Fibroblast of lung (primary cell): ENCODE data around the gene SRSF2. TPM values are rescaled to one million over a fixed set of nuclear protein-coding genes. Genes with fewer than 3 reads are reported as not detected.

Experiments
- DNase-seq, 2 donors: peaks; one replicate each; pipeline versions ENCODE4 v3.0.0 to v3.0.0-alpha.2; 2010; ENCODE audit warnings: low read depth in 2 of 2
- H2AFZ ChIP-seq: 2 replicates; pipeline ENCODE4 v1.5.1; 2012; ENCODE audit warnings: low read length, control low read depth, inconsistent platforms
- H3K27ac ChIP-seq: 2 replicates; pipeline ENCODE4 v1.5.1; 2011; ENCODE audit warnings: low read length, control low read depth; ENCODE audit not compliant: insufficient read depth
- H3K27me3 ChIP-seq: 2 replicates; pipeline ENCODE4 v1.5.1; 2011; ENCODE audit warnings: mild to moderate bottlenecking, low read length; ENCODE audit not compliant: control insufficient read depth, insufficient read depth
- H3K36me3 ChIP-seq: 2 replicates; pipeline ENCODE4 v1.5.1; 2011; ENCODE audit warnings: low read length; ENCODE audit not compliant: control insufficient read depth, insufficient read depth
- H3K4me1 ChIP-seq: 2 replicates; pipeline ENCODE4 v1.5.1; 2011; ENCODE audit warnings: low read length; ENCODE audit not compliant: control insufficient read depth, insufficient read depth; ENCODE audit errors: extremely low read depth
- H3K4me2 ChIP-seq: 2 replicates; pipeline ENCODE4 v1.5.1; 2011; ENCODE audit warnings: low read length, control low read depth; ENCODE audit not compliant: insufficient read depth; ENCODE audit errors: extremely low read depth
- H3K4me3 ChIP-seq, 4 experiments: fragments of 200-600 bp in 1 of 4; sonication (generic) in 1 of 4; replicated peaks in 1 of 4; 2 replicates each; pipeline ENCODE4 v1.5.1; 2011 to 2016; ENCODE audit warnings: low read length in 4 of 4, low read depth in 3 of 4, mild to moderate bottlenecking in 3 of 4, control low read depth in 2 of 4, inconsistent platforms in 1 of 4, mixed read lengths in 1 of 4; ENCODE audit not compliant: insufficient read depth in 1 of 4; ENCODE audit errors: control extremely low read depth in 1 of 4
- H3K79me2 ChIP-seq: 2 replicates; pipeline ENCODE4 v1.5.1; 2012; ENCODE audit warnings: mild to moderate bottlenecking, low read length, inconsistent platforms; ENCODE audit not compliant: control insufficient read depth, insufficient read depth
- H3K9ac ChIP-seq: 2 replicates; pipeline ENCODE4 v1.5.1; 2011; ENCODE audit warnings: mild to moderate bottlenecking, low read length, control low read depth; ENCODE audit not compliant: insufficient read depth
- H3K9me3 ChIP-seq: 2 replicates; pipeline ENCODE4 v1.5.1; 2012; ENCODE audit warnings: low read depth, low read length; ENCODE audit not compliant: control insufficient read depth, insufficient read depth
- H4K20me1 ChIP-seq: 2 replicates; pipeline ENCODE4 v1.5.1; 2011; ENCODE audit warnings: low read length; ENCODE audit not compliant: control insufficient read depth, insufficient read depth; ENCODE audit errors: extremely low read depth
- EZH2 ChIP-seq: IDR thresholded peaks from 2 replicates; pipeline ENCODE4 v1.5.1; 2012; ENCODE audit warnings: low read length, control low read depth, mild to moderate bottlenecking; ENCODE audit errors: missing control alignments
- polyA plus RNA-seq, 2 donors: library from polyadenylated mRNA; depleted of rRNA in 1 of 2; stranded (reverse) in 1 of 2; unstranded in 1 of 2; fragments of >200 nt; gene quantifications; 2 replicates each; pipeline ENCODE4 v1.2.1, GENCODE V29; 2011 to 2012; ENCODE audit warnings: missing spikeins in 1 of 2
- total RNA-seq: library from RNA; depleted of rRNA; stranded (reverse); fragments of >200 nt; gene quantifications from 2 replicates; pipeline ENCODE4 v1.2.1, GENCODE V29; 2014
- TF ChIP-seq, protein P1 (sequence below), 2 donors: IDR thresholded peaks in 1 of 2; conservative IDR thresholded peaks in 1 of 2; 1 replicate in 1 of 2; 2 replicates in 1 of 2; pipeline ENCODE4 v1.5.1; 2011 to 2012; ENCODE audit warnings: low read length in 2 of 2, control low read depth in 1 of 2, inconsistent platforms in 1 of 2, low read depth in 1 of 2, mild to moderate bottlenecking in 1 of 2

Gene SRSF2
- total and polyA plus RNA-seq, 2 donors (not counting 1 experiment from before 2014, with no cell fraction given) = 77.5 to 203 TPM

DNA sequence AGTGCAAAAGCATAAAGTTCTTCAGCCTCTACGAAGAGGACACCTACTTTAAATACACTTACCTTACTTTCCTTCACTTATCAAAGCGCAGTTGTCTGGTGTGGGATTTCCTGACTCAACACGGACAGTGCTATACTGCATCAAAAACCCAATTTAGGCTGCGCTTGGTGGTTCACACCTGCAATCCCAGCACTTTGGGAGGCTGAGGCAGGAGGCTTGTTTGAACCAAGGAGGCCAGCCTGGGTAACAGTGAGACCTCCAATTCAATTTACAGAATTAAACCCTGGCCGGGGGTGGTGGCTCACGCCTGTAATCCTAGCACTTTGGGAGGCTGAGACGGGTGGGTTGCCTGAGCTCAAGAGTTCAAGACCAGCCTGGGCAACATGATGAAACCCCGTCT, 14.9 kb downstream of the SRSF2 start:
- no peak overlapping the region for H3K4me3 ChIP-seq
- no peak for TF ChIP-seq EZH2
- TF ChIP-seq, protein P1, sequence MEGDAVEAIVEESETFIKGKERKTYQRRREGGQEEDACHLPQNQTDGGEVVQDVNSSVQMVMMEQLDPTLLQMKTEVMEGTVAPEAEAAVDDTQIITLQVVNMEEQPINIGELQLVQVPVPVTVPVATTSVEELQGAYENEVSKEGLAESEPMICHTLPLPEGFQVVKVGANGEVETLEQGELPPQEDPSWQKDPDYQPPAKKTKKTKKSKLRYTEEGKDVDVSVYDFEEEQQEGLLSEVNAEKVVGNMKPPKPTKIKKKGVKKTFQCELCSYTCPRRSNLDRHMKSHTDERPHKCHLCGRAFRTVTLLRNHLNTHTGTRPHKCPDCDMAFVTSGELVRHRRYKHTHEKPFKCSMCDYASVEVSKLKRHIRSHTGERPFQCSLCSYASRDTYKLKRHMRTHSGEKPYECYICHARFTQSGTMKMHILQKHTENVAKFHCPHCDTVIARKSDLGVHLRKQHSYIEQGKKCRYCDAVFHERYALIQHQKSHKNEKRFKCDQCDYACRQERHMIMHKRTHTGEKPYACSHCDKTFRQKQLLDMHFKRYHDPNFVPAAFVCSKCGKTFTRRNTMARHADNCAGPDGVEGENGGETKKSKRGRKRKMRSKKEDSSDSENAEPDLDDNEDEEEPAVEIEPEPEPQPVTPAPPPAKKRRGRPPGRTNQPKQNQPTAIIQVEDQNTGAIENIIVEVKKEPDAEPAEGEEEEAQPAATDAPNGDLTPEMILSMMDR (conservative IDR thresholded peaks at IDR 0.05 in 1 of 2, IDR thresholded peaks at IDR 0.05 in 1 of 2; ENCODE audit: low read depth in 1 of 2, low read length in 2 of 2) = no peak
- no peaks in the 10 kb centered on the region for H3K27me3 ChIP-seq
- H3K27ac ChIP-seq = no peak overlapping the region
- no peak overlapping the region for H3K4me2 ChIP-seq
- DNase-seq = no peak
- H4K20me1 ChIP-seq = no peaks in the 10 kb centered on the region
- H2AFZ ChIP-seq = no peak overlapping the region
- H3K4me1 ChIP-seq = no peaks in the 10 kb centered on the region
- peaks cover 39% of the 10 kb centered on the region for H3K79me2 ChIP-seq
- no peak overlapping the region for H3K9ac ChIP-seq
- H3K9me3 ChIP-seq = no peaks in the 10 kb centered on the region
- H3K36me3 ChIP-seq = peaks cover 16% of the 10 kb centered on the region

DNA sequence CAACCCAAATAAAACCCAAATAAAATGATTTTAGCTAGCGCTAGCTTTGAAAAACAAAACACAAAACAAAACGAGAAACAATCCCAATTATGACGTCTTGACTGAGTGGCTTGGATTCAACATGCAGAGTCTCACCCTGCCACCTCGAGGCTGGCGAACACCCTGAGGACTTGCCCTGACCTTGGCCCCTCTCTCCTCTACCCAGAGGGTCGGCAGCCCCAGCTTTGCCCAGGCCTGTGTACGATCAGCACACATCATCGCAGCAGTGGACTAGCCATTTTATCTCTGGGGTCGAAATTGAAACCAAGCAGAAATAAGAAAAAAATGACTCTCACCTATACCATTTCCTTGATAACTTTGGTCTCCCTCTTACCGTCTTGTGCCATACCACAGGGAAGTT, 15.7 kb downstream of the SRSF2 start:
- TF ChIP-seq, protein P1 (conservative IDR thresholded peaks at IDR 0.05 in 1 of 2, IDR thresholded peaks at IDR 0.05 in 1 of 2; ENCODE audit: low read depth in 1 of 2, low read length in 2 of 2) = no peak
- TF ChIP-seq EZH2 = no peak
- H2AFZ ChIP-seq = no peak overlapping the region
- peaks cover 2% of the 10 kb centered on the region for H3K4me1 ChIP-seq
- no peaks in the 10 kb centered on the region for H4K20me1 ChIP-seq
- no peak overlapping the region for H3K4me2 ChIP-seq
- H3K79me2 ChIP-seq = peaks cover 34% of the 10 kb centered on the region
- no peak for DNase-seq
- H3K9ac ChIP-seq = no peak overlapping the region
- no peaks in the 10 kb centered on the region for H3K9me3 ChIP-seq
- H3K36me3 ChIP-seq = peaks cover 16% of the 10 kb centered on the region
- H3K27me3 ChIP-seq = no peaks in the 10 kb centered on the region
- no peak overlapping the region for H3K4me3 ChIP-seq
- H3K27ac ChIP-seq = no peak overlapping the region

DNA sequence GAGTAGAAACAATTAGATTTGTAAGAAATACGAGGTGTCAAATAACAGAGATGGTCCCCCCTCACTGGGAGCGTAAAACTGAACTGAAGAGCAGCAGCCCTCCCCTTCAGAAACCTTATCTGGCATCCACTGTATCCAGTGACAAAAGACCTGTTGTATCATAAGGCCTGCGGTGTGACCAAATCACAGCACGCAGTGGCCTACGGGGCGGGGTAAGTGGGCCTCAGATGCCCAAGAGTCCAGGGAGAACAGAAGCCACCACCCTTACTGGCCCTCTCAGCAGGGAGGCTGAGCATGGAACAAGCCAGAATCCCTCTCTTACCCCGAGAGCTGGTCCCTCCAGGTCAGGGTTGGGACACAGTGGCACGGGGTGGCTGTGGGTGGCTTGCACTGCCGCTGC, 16.2 kb downstream of the SRSF2 start:
- Histone ChIP-seq H3K9ac (no peak overlapping the region), H3K79me2 (peaks cover 34% of the 10 kb centered on the region), H4K20me1 (no peaks in the 10 kb centered on the region), H3K36me3 (peaks cover 16% of the 10 kb centered on the region), H3K27me3 (no peaks in the 10 kb centered on the region), H3K9me3 (no peaks in the 10 kb centered on the region), H3K4me3 (no peak overlapping the region), H3K27ac (no peak overlapping the region), H3K4me1 (peaks cover 6% of the 10 kb centered on the region), H3K4me2 (no peak overlapping the region), H2AFZ (no peak overlapping the region)
- DNase-seq = no peak
- TF ChIP-seq, protein P1 (conservative IDR thresholded peaks at IDR 0.05 in 1 of 2, IDR thresholded peaks at IDR 0.05 in 1 of 2; ENCODE audit: low read depth in 1 of 2, low read length in 2 of 2) = no peak
- TF ChIP-seq EZH2 = no peak
